ENCODE data around the gene NEDD9. TPM values are rescaled to one million over a fixed set of nuclear protein-coding genes. Genes with fewer than 3 reads are reported as not detected.

Gene NEDD9
- total and polyA plus RNA-seq, 2 experiments from 2014 or later: 4.4 to 13.0 TPM

DNA sequence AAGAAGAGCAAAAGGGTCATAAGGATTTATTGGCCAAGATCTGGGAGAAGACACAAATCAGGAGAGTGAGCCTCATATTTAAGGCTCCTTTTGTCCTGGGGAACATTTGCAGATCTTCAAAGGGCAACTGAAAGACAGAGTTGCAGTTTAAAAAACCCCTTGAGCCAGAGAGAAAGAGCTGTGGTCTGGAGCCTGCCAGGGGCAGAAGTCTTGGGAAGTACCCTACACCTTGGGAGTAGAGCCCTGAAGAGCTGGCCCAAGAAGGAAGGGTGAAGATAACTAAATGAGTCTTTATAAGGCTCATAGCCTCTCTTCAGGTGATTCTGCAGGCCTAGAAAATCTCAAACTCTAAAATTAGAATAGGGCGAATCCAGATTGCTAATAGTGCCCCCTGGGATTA, 81.0 kb downstream of the NEDD9 start:
- peaks cover 27% of the 10 kb centered on the region for H3K4me1 Mint-ChIP-seq
- no peaks in the 10 kb centered on the region for H3F3A ChIP-seq (replicated peaks; ENCODE audit: low read depth)
- H3K27ac Mint-ChIP-seq: no peak overlapping the region
- no peak overlapping the region for H3K4me3 Mint-ChIP-seq
- TF ChIP-seq, protein P1, sequence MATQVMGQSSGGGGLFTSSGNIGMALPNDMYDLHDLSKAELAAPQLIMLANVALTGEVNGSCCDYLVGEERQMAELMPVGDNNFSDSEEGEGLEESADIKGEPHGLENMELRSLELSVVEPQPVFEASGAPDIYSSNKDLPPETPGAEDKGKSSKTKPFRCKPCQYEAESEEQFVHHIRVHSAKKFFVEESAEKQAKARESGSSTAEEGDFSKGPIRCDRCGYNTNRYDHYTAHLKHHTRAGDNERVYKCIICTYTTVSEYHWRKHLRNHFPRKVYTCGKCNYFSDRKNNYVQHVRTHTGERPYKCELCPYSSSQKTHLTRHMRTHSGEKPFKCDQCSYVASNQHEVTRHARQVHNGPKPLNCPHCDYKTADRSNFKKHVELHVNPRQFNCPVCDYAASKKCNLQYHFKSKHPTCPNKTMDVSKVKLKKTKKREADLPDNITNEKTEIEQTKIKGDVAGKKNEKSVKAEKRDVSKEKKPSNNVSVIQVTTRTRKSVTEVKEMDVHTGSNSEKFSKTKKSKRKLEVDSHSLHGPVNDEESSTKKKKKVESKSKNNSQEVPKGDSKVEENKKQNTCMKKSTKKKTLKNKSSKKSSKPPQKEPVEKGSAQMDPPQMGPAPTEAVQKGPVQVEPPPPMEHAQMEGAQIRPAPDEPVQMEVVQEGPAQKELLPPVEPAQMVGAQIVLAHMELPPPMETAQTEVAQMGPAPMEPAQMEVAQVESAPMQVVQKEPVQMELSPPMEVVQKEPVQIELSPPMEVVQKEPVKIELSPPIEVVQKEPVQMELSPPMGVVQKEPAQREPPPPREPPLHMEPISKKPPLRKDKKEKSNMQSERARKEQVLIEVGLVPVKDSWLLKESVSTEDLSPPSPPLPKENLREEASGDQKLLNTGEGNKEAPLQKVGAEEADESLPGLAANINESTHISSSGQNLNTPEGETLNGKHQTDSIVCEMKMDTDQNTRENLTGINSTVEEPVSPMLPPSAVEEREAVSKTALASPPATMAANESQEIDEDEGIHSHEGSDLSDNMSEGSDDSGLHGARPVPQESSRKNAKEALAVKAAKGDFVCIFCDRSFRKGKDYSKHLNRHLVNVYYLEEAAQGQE (IDR thresholded peaks at IDR 0.05; ENCODE audit: unreplicated experiment): no peak
- TF ChIP-seq, protein P2, sequence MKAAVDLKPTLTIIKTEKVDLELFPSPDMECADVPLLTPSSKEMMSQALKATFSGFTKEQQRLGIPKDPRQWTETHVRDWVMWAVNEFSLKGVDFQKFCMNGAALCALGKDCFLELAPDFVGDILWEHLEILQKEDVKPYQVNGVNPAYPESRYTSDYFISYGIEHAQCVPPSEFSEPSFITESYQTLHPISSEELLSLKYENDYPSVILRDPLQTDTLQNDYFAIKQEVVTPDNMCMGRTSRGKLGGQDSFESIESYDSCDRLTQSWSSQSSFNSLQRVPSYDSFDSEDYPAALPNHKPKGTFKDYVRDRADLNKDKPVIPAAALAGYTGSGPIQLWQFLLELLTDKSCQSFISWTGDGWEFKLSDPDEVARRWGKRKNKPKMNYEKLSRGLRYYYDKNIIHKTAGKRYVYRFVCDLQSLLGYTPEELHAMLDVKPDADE (IDR thresholded peaks at IDR 0.05): no peak
- no peak for TF ChIP-seq NANOG (IDR thresholded peaks at IDR 0.05; ENCODE audit: borderline replicate concordance)
- no peak for TF ChIP-seq STAT1 (IDR thresholded peaks at IDR 0.05; ENCODE audit: unreplicated experiment)
- TF ChIP-seq POLR2AphosphoS5 (IDR thresholded peaks at IDR 0.05; ENCODE audit: low read depth): no peak
- TF ChIP-seq ZNF114 (CRISPR knock-in tag; IDR thresholded peaks at IDR 0.05): no peak
- TF ChIP-seq CREB1 (CRISPR knock-in tag; IDR thresholded peaks at IDR 0.05; ENCODE audit: low read depth): no peak
- TF ChIP-seq EZH2 (IDR thresholded peaks at IDR 0.05; ENCODE audit: low read depth, unreplicated experiment): no peak
- no peak for TF ChIP-seq EZH2phosphoT487 (IDR thresholded peaks at IDR 0.05; ENCODE audit: unreplicated experiment)
- no peak for TF ChIP-seq ZNF331 (CRISPR knock-in tag; IDR thresholded peaks at IDR 0.05; ENCODE audit: low read depth)
- TF ChIP-seq, protein P3, sequence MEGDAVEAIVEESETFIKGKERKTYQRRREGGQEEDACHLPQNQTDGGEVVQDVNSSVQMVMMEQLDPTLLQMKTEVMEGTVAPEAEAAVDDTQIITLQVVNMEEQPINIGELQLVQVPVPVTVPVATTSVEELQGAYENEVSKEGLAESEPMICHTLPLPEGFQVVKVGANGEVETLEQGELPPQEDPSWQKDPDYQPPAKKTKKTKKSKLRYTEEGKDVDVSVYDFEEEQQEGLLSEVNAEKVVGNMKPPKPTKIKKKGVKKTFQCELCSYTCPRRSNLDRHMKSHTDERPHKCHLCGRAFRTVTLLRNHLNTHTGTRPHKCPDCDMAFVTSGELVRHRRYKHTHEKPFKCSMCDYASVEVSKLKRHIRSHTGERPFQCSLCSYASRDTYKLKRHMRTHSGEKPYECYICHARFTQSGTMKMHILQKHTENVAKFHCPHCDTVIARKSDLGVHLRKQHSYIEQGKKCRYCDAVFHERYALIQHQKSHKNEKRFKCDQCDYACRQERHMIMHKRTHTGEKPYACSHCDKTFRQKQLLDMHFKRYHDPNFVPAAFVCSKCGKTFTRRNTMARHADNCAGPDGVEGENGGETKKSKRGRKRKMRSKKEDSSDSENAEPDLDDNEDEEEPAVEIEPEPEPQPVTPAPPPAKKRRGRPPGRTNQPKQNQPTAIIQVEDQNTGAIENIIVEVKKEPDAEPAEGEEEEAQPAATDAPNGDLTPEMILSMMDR (conservative IDR thresholded peaks at IDR 0.05; ENCODE audit: low read depth in 2 of 2): no peak
- TF ChIP-seq JUNB (IDR thresholded peaks at IDR 0.05; ENCODE audit: unreplicated experiment): no peak
- TF ChIP-seq, protein P4, sequence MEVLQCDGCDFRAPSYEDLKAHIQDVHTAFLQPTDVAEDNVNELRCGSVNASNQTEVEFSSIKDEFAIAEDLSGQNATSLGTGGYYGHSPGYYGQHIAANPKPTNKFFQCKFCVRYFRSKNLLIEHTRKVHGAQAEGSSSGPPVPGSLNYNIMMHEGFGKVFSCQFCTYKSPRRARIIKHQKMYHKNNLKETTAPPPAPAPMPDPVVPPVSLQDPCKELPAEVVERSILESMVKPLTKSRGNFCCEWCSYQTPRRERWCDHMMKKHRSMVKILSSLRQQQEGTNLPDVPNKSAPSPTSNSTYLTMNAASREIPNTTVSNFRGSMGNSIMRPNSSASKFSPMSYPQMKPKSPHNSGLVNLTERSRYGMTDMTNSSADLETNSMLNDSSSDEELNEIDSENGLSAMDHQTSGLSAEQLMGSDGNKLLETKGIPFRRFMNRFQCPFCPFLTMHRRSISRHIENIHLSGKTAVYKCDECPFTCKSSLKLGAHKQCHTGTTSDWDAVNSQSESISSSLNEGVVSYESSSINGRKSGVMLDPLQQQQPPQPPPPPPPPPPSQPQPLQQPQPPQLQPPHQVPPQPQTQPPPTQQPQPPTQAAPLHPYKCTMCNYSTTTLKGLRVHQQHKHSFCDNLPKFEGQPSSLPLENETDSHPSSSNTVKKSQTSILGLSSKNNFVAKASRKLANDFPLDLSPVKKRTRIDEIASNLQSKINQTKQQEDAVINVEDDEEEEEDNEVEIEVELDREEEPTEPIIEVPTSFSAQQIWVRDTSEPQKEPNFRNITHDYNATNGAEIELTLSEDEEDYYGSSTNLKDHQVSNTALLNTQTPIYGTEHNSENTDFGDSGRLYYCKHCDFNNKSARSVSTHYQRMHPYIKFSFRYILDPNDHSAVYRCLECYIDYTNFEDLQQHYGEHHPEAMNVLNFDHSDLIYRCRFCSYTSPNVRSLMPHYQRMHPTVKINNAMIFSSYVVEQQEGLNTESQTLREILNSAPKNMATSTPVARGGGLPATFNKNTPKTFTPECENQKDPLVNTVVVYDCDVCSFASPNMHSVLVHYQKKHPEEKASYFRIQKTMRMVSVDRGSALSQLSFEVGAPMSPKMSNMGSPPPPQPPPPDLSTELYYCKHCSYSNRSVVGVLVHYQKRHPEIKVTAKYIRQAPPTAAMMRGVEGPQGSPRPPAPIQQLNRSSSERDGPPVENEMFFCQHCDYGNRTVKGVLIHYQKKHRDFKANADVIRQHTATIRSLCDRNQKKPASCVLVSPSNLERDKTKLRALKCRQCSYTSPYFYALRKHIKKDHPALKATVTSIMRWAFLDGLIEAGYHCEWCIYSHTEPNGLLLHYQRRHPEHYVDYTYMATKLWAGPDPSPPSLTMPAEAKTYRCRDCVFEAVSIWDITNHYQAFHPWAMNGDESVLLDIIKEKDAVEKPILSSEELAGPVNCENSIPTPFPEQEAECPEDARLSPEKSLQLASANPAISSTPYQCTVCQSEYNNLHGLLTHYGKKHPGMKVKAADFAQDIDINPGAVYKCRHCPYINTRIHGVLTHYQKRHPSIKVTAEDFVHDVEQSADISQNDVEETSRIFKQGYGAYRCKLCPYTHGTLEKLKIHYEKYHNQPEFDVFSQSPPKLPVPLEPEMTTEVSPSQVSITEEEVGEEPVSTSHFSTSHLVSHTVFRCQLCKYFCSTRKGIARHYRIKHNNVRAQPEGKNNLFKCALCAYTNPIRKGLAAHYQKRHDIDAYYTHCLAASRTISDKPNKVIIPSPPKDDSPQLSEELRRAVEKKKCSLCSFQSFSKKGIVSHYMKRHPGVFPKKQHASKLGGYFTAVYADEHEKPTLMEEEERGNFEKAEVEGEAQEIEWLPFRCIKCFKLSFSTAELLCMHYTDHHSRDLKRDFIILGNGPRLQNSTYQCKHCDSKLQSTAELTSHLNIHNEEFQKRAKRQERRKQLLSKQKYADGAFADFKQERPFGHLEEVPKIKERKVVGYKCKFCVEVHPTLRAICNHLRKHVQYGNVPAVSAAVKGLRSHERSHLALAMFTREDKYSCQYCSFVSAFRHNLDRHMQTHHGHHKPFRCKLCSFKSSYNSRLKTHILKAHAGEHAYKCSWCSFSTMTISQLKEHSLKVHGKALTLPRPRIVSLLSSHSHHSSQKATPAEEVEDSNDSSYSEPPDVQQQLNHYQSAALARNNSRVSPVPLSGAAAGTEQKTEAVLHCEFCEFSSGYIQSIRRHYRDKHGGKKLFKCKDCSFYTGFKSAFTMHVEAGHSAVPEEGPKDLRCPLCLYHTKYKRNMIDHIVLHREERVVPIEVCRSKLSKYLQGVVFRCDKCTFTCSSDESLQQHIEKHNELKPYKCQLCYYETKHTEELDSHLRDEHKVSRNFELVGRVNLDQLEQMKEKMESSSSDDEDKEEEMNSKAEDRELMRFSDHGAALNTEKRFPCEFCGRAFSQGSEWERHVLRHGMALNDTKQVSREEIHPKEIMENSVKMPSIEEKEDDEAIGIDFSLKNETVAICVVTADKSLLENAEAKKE (CRISPR knock-in tag; IDR thresholded peaks at IDR 0.05): no peak
- H3K36me3 ChIP-seq (ENCODE audit: insufficient read depth): no peaks in the 10 kb centered on the region
- no peak overlapping the region for H3K4me2 ChIP-seq
- H3K27me3 Mint-ChIP-seq (ENCODE audit: insufficient read depth, low read depth, poor library complexity): peaks cover 4% of the 10 kb centered on the region
- no peaks in the 10 kb centered on the region for H3K9me3 Mint-ChIP-seq
- H2AFZ ChIP-seq: no peak overlapping the region
- DNase-seq (ENCODE audit: low spot score): no peak
- no peaks in the 10 kb centered on the region for H3K9me2 ChIP-seq (ENCODE audit: insufficient read depth)
- no peaks in the 10 kb centered on the region for H4K20me1 ChIP-seq (replicated peaks; ENCODE audit: insufficient read depth)
- ATAC-seq: no peak
- H3K79me2 ChIP-seq (replicated peaks; ENCODE audit: insufficient read depth): no peaks in the 10 kb centered on the region
- H3K27me3 ChIP-seq (ENCODE audit: insufficient read depth): no peaks in the 10 kb centered on the region
- H3K27ac ChIP-seq (ENCODE audit: low read depth): no peak overlapping the region
- H3K36me3 Mint-ChIP-seq (ENCODE audit: low read depth): no peaks in the 10 kb centered on the region; the same call in 2 of the 3 replicates
- no peak overlapping the region for H3K4me3 ChIP-seq
- H3K4me1 ChIP-seq (ENCODE audit: insufficient read depth): peaks cover 34% of the 10 kb centered on the region

All from GM23338 (cell line).